HG03280 (cell line): ENCODE data around the gene CARD6.
"Not testable (repeated sequence)": the region's sequence is repeated elsewhere in the genome, so short reads cannot be mapped to it uniquely, and the experiment has no call there.

Source experiments
- ATAC-seq: cut with Tn5 transposase; IDR thresholded peaks from one replicate; pipeline ENCODE4 v1.9.1; 2021; ENCODE audit warnings: mild to moderate bottlenecking, moderate library complexity; ENCODE audit not compliant: unreplicated experiment

Gene CARD6

GRCh38 chr5:40869384-40869783 is 28.2 kb downstream of the CARD6 start:
- no peak for ATAC-seq

- no peak for ATAC-seq
Observed at GRCh38 chr5:40871177-40871576, 30.0 kb downstream of the CARD6 start.

- ATAC-seq, result not testable (repeated sequence)
Observed at GRCh38 chr5:40872253-40872652, 31.1 kb downstream of the CARD6 start.

- no peak for ATAC-seq
Observed at GRCh38 chr5:40873286-40873880, 32.2 kb downstream of the CARD6 start.

GRCh38 chr5:40875958-40876357 is 34.8 kb downstream of the CARD6 start:
- ATAC-seq, result no peak

- no peak for ATAC-seq
Observed at GRCh38 chr5:40877371-40877988, 36.3 kb downstream of the CARD6 start.

GRCh38 chr5:40879163-40879942 is 38.2 kb downstream of the CARD6 start:
- ATAC-seq, result no peak

GRCh38 chr5:40882291-40882690 is 41.1 kb downstream of the CARD6 start:
- ATAC-seq, result no peak

- not testable (repeated sequence) for ATAC-seq
Observed at GRCh38 chr5:40883051-40883450, 41.9 kb downstream of the CARD6 start.

- ATAC-seq, result not testable (repeated sequence)
Observed at GRCh38 chr5:40895440-40896425, 54.6 kb downstream of the CARD6 start.

- peak; percentile 72 for ATAC-seq
Observed at GRCh38 chr5:40904205-40904993, 63.2 kb downstream of the CARD6 start.

GRCh38 chr5:40904994-40905306 is 63.8 kb downstream of the CARD6 start:
- ATAC-seq, result no peak

- no peak for ATAC-seq
Observed at GRCh38 chr5:40906351-40906751, 65.2 kb downstream of the CARD6 start.

GRCh38 chr5:40909264-40909663 is 68.1 kb downstream of the CARD6 start, which contains the start of gene C7:
C7 (plus strand) TSS chr5:40909497; CDS start chr5:40909611, 114 bp downstream.
- ATAC-seq, result no peak

- no peak for ATAC-seq
Observed at GRCh38 chr5:40909723-40910122, 68.6 kb downstream of the CARD6 start.
